HEK293 (cell line): ENCODE results near the gene LINC00237.

Source experiments
- CTCF ChIA-PET: fragments of 350-600 bp; formaldehyde crosslinking; extraction: SDS; loops from one replicate; lab custom pipeline; 2021; ENCODE audit warnings: antibody characterized with exemption; lab: Yijun Ruan, JAX
- POLR2A ChIA-PET: fragments of 300-600 bp; formaldehyde crosslinking; extraction: SDS; loops from one replicate; lab custom pipeline; 2020; ENCODE audit warnings: antibody characterized with exemption, inconsistent platforms; lab: Yijun Ruan, JAX
- H3K27ac ChIP-seq: fragments of 200-500 bp; sonication (Bioruptor generic); 2 replicates; pipeline ENCODE4 v1.5.1; 2014; ENCODE audit warnings: low read depth, low read length, control low read depth, inconsistent platforms; ENCODE audit errors: extremely low read depth
- H3K36me3 ChIP-seq, 2 experiments: fragments of 200-500 bp in 1 of 2; sonication (Bioruptor generic) in 1 of 2; 1 replicate in 1 of 2; 2 replicates in 1 of 2; pipeline ENCODE4 v1.5.1; 2014 to 2017; ENCODE audit warnings: inconsistent platforms in 2 of 2, low read length in 2 of 2; ENCODE audit not compliant: control insufficient read depth in 2 of 2, insufficient read depth in 1 of 2
- H3K4me1 ChIP-seq: fragments of 200-500 bp; sonication (Bioruptor generic); 2 replicates; pipeline ENCODE4 v1.5.1; 2014; ENCODE audit warnings: mild to moderate bottlenecking, low read length, inconsistent platforms; ENCODE audit not compliant: control insufficient read depth, insufficient read depth
- H3K4me3 ChIP-seq: 2 replicates; pipeline ENCODE4 v1.5.1; 2011; ENCODE audit warnings: low read depth, mild to moderate bottlenecking, control low read depth, low read length, moderate library complexity
- H3K9me3 ChIP-seq: fragments of 200-500 bp; sonication (Bioruptor generic); 2 replicates; pipeline ENCODE4 v1.5.1; 2014; ENCODE audit warnings: low read depth, low read length, inconsistent platforms; ENCODE audit not compliant: control insufficient read depth, insufficient read depth
- BCL11A ChIP-seq: fragments of 450-650 bp; formaldehyde crosslinking; IDR thresholded peaks from 2 replicates; pipeline ENCODE4 v1.5.1; 2016; ENCODE audit warnings: low read depth, missing biosample characterization, missing genetic modification characterization
- EGR2 ChIP-seq: fragments of 450-650 bp; formaldehyde crosslinking; IDR thresholded peaks from 2 replicates; pipeline ENCODE4 v1.5.1; 2016; ENCODE audit warnings: low read depth, missing biosample characterization, missing genetic modification characterization
- GFI1B ChIP-seq: fragments of 450-650 bp; formaldehyde crosslinking; IDR thresholded peaks from 2 replicates; pipeline ENCODE4 v1.5.1; 2016; ENCODE audit warnings: missing biosample characterization, missing genetic modification characterization
- INSM2 ChIP-seq: fragments of 450-650 bp; formaldehyde crosslinking; IDR thresholded peaks from 2 replicates; pipeline ENCODE4 v1.5.1; 2016; ENCODE audit warnings: missing biosample characterization, missing genetic modification characterization
- MEIS1 ChIP-seq: sonication (generic); formaldehyde crosslinking; IDR thresholded peaks from 2 replicates; pipeline ENCODE4 v1.8.1; 2022; ENCODE audit warnings: missing genetic modification reagents, mild to moderate bottlenecking, borderline replicate concordance
- OVOL3 ChIP-seq: fragments of 450-650 bp; formaldehyde crosslinking; IDR thresholded peaks from 2 replicates; pipeline ENCODE4 v1.5.1; 2016; ENCODE audit warnings: missing biosample characterization, missing genetic modification characterization
- SALL2 ChIP-seq: fragments of 450-650 bp; formaldehyde crosslinking; IDR thresholded peaks from 2 replicates; pipeline ENCODE4 v1.5.0; 2017; ENCODE audit warnings: missing biosample characterization, mild to moderate bottlenecking, missing genetic modification characterization, borderline replicate concordance
- TSHZ1 ChIP-seq: fragments of 450-650 bp; formaldehyde crosslinking; IDR thresholded peaks from 2 replicates; pipeline ENCODE4 v1.5.1; 2016; ENCODE audit warnings: missing biosample characterization, missing genetic modification characterization, borderline replicate concordance
- ZBTB7A ChIP-seq: fragments of 450-650 bp; formaldehyde crosslinking; IDR thresholded peaks from 2 replicates; pipeline ENCODE4 v1.5.1; 2016; ENCODE audit warnings: low read depth, missing biosample characterization, missing genetic modification characterization
- ZFP69B ChIP-seq: fragments of 450-650 bp; formaldehyde crosslinking; IDR thresholded peaks from 2 replicates; pipeline ENCODE4 v1.5.1; 2016; ENCODE audit warnings: missing biosample characterization, missing genetic modification characterization
- ZNF214 ChIP-seq: fragments of 450-650 bp; formaldehyde crosslinking; IDR thresholded peaks from 2 replicates; pipeline ENCODE4 v1.5.1; 2017; ENCODE audit warnings: missing biosample characterization, mild to moderate bottlenecking, missing genetic modification characterization, borderline replicate concordance
- ZNF221 ChIP-seq: fragments of 450-650 bp; formaldehyde crosslinking; IDR thresholded peaks from 2 replicates; pipeline ENCODE4 v1.5.1; 2017; ENCODE audit warnings: missing biosample characterization, missing genetic modification characterization, borderline replicate concordance
- ZNF354C ChIP-seq: fragments of 450-650 bp; formaldehyde crosslinking; IDR thresholded peaks from 2 replicates; pipeline ENCODE4 v1.5.1; 2016; ENCODE audit warnings: missing biosample characterization, missing genetic modification characterization, low read depth, borderline replicate concordance
- ZNF391 ChIP-seq: fragments of 450-650 bp; formaldehyde crosslinking; IDR thresholded peaks from 2 replicates; pipeline ENCODE4 v1.5.1; 2016; ENCODE audit warnings: low read depth, missing biosample characterization, missing genetic modification characterization, borderline replicate concordance
- ZNF544 ChIP-seq: fragments of 450-650 bp; formaldehyde crosslinking; IDR thresholded peaks from 2 replicates; pipeline ENCODE4 v1.5.0; 2017; ENCODE audit warnings: missing biosample characterization, missing genetic modification characterization
- ZNF555 ChIP-seq: fragments of 450-650 bp; formaldehyde crosslinking; conservative IDR thresholded peaks from 2 replicates; pipeline ENCODE4 v1.5.1; 2017; ENCODE audit warnings: missing biosample characterization, mild to moderate bottlenecking, missing genetic modification characterization, inconsistent platforms
- ZNF585B ChIP-seq: fragments of 450-650 bp; formaldehyde crosslinking; IDR thresholded peaks from 2 replicates; pipeline ENCODE4 v1.5.1; 2016; ENCODE audit warnings: missing biosample characterization, missing genetic modification characterization
- ZNF621 ChIP-seq: fragments of 450-650 bp; formaldehyde crosslinking; IDR thresholded peaks from 2 replicates; pipeline ENCODE4 v1.5.1; 2017; ENCODE audit warnings: missing biosample characterization, missing genetic modification characterization
- ZNF76 ChIP-seq: fragments of 450-650 bp; formaldehyde crosslinking; IDR thresholded peaks from 2 replicates; pipeline ENCODE4; 2016; ENCODE audit warnings: low read depth, missing biosample characterization, missing genetic modification characterization, borderline replicate concordance
- ZNF843 ChIP-seq: fragments of 450-650 bp; formaldehyde crosslinking; IDR thresholded peaks from 2 replicates; pipeline ENCODE4 v1.5.1; 2016; ENCODE audit warnings: missing biosample characterization, missing genetic modification characterization
- ZXDB ChIP-seq: fragments of 450-650 bp; formaldehyde crosslinking; IDR thresholded peaks from 2 replicates; pipeline ENCODE4 v1.5.1; 2016; ENCODE audit warnings: missing biosample characterization, missing genetic modification characterization
- TF ChIP-seq, protein P1 (sequence below): fragments of 450-650 bp; formaldehyde crosslinking; conservative IDR thresholded peaks from 2 replicates; pipeline ENCODE4 v1.5.1; 2016; ENCODE audit warnings: low read depth, missing biosample characterization, missing genetic modification characterization
- TF ChIP-seq, protein P2 (sequence below): fragments of 450-650 bp; IDR thresholded peaks from 2 replicates; pipeline ENCODE4 v1.5.1; 2018; ENCODE audit warnings: missing biosample characterization, mild to moderate bottlenecking, missing genetic modification characterization
- TF ChIP-seq, protein P3 (sequence below): fragments of 450-650 bp; formaldehyde crosslinking; IDR thresholded peaks from 2 replicates; pipeline ENCODE4 v1.5.1; 2016; ENCODE audit warnings: missing biosample characterization, missing genetic modification characterization

Gene LINC00237

GRCh38 chr20:21133404-21133803 is 27.2 kb upstream of the LINC00237 start:
- H3K9me3 ChIP-seq = no peaks in the 10 kb centered on the region
- ChIA-PET CTCF (no interaction called here), POLR2A (no interaction called here)
- no peak overlapping the region for H3K4me3 ChIP-seq
- H3K36me3 ChIP-seq = peaks cover 4 to 47% of the 10 kb centered on the region in 2 experiments; a peak in 2 of 3 replicates
- no peak overlapping the region for H3K27ac ChIP-seq
- TF ChIP-seq ZNF391 (tag by site-specific recombination) (no peak), EGR2 (tag by site-specific recombination) (no peak), ZNF621 (tag by site-specific recombination) (no peak), INSM2 (tag by site-specific recombination) (no peak), SALL2 (tag by site-specific recombination) (no peak), MEIS1 (CRISPR knock-in tag) (no peak), ZNF843 (tag by site-specific recombination) (no peak), TSHZ1 (tag by site-specific recombination) (no peak), ZNF76 (tag by site-specific recombination) (no peak), GFI1B (tag by site-specific recombination) (no peak), ZBTB7A (tag by site-specific recombination) (no peak), ZNF354C (tag by site-specific recombination) (no peak), ZNF221 (tag by site-specific recombination) (no peak)
- TF ChIP-seq, protein P1, sequence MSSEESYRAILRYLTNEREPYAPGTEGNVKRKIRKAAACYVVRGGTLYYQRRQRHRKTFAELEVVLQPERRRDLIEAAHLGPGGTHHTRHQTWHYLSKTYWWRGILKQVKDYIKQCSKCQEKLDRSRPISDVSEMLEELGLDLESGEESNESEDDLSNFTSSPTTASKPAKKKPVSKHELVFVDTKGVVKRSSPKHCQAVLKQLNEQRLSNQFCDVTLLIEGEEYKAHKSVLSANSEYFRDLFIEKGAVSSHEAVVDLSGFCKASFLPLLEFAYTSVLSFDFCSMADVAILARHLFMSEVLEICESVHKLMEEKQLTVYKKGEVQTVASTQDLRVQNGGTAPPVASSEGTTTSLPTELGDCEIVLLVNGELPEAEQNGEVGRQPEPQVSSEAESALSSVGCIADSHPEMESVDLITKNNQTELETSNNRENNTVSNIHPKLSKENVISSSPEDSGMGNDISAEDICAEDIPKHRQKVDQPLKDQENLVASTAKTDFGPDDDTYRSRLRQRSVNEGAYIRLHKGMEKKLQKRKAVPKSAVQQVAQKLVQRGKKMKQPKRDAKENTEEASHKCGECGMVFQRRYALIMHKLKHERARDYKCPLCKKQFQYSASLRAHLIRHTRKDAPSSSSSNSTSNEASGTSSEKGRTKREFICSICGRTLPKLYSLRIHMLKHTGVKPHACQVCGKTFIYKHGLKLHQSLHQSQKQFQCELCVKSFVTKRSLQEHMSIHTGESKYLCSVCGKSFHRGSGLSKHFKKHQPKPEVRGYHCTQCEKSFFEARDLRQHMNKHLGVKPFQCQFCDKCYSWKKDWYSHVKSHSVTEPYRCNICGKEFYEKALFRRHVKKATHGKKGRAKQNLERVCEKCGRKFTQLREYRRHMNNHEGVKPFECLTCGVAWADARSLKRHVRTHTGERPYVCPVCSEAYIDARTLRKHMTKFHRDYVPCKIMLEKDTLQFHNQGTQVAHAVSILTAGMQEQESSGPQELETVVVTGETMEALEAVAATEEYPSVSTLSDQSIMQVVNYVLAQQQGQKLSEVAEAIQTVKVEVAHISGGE = no peak
- H3K4me1 ChIP-seq = no peaks in the 10 kb centered on the region; the same call in 1 of the 2 replicates

- ChIA-PET CTCF (interaction anchor here (0.6 to 1.2 kb wide), 2 partner anchors 60 to 81 kb away, joined by 3 read pairs; no protein-coding TSS in a partner anchor), POLR2A (no interaction called here)
- no peak overlapping the region for H3K27ac ChIP-seq
- no peak overlapping the region for H3K4me3 ChIP-seq
- H3K4me1 ChIP-seq = peaks cover 5% of the 10 kb centered on the region
- TF ChIP-seq, protein P2, sequence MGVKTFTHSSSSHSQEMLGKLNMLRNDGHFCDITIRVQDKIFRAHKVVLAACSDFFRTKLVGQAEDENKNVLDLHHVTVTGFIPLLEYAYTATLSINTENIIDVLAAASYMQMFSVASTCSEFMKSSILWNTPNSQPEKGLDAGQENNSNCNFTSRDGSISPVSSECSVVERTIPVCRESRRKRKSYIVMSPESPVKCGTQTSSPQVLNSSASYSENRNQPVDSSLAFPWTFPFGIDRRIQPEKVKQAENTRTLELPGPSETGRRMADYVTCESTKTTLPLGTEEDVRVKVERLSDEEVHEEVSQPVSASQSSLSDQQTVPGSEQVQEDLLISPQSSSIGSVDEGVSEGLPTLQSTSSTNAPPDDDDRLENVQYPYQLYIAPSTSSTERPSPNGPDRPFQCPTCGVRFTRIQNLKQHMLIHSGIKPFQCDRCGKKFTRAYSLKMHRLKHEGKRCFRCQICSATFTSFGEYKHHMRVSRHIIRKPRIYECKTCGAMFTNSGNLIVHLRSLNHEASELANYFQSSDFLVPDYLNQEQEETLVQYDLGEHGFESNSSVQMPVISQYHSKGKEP (tag by site-specific recombination) = no peak
- no peak for TF ChIP-seq ZNF214 (tag by site-specific recombination)
- TF ChIP-seq ZFP69B (tag by site-specific recombination) = no peak
- no peak for TF ChIP-seq ZXDB (tag by site-specific recombination)
- no peak for TF ChIP-seq ZNF843 (tag by site-specific recombination)
- no peak for TF ChIP-seq ZNF544 (tag by site-specific recombination)
- no peak for TF ChIP-seq ZNF555
- no peak for TF ChIP-seq ZNF585B (tag by site-specific recombination)
- TF ChIP-seq OVOL3 = no peak
- TF ChIP-seq ZNF621 (tag by site-specific recombination) = no peak
- TF ChIP-seq BCL11A (tag by site-specific recombination) = no peak
- TF ChIP-seq ZNF354C (tag by site-specific recombination) = no peak
- TF ChIP-seq, protein P3, sequence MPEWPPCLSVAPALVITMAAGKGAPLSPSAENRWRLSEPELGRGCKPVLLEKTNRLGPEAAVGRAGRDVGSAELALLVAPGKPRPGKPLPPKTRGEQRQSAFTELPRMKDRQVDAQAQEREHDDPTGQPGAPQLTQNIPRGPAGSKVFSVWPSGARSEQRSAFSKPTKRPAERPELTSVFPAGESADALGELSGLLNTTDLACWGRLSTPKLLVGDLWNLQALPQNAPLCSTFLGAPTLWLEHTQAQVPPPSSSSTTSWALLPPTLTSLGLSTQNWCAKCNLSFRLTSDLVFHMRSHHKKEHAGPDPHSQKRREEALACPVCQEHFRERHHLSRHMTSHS (tag by site-specific recombination) = no peak
- H3K36me3 ChIP-seq = peaks cover 4 to 23% of the 10 kb centered on the region in 2 experiments; a peak in 2 of 3 replicates
- no peaks in the 10 kb centered on the region for H3K9me3 ChIP-seq
These were observed 23.7 kb upstream of the LINC00237 start for GRCh38 chr20:21129861-21130260.
